OCI-LY3 (cell line): ENCODE results near the gene CARS2.

Source experiments
- H2AFZ ChIP-seq: fragments of 200-600, 300-600 bp; shearing (Covaris generic); 2 replicates; pipeline ENCODE4 v1.6.0; 2014; ENCODE audit warnings: antibody characterized with exemption, low read depth, low read length
- H3K27ac ChIP-seq: fragments of 200-600, 300-600 bp; sonication (generic); 2 replicates; pipeline ENCODE4 v1.5.1; 2014; ENCODE audit warnings: mild to moderate bottlenecking, low read length, moderate library complexity, mixed read lengths
- H3K27me3 ChIP-seq: fragments of 200-600, 300-600 bp; sonication (generic); 2 replicates; pipeline ENCODE4 v1.6.1; 2014; ENCODE audit warnings: low read depth, low read length, mixed read lengths
- H3K36me3 ChIP-seq: fragments of 200-600, 300-600 bp; sonication (generic); replicated peaks from 2 replicates; pipeline ENCODE3; 2014; ENCODE audit warnings: low read depth, low read length, mixed read lengths
- H3K4me1 ChIP-seq: fragments of 300-600, 200-600 bp; sonication (generic); 2 replicates; pipeline ENCODE4 v1.6.1; 2014; ENCODE audit warnings: low read length, mixed read lengths
- H3K4me2 ChIP-seq: fragments of 200-600, 300-600 bp; sonication (generic); 2 replicates; pipeline ENCODE4 v1.6.1; 2014; ENCODE audit warnings: low read length, mixed read lengths
- H3K4me3 ChIP-seq: fragments of 300-600, 200-600 bp; sonication (generic); 2 replicates; pipeline ENCODE4 v1.5.1; 2014; ENCODE audit warnings: antibody characterized with exemption, mild to moderate bottlenecking, low read length, moderate library complexity
- H3K79me2 ChIP-seq: fragments of 300-600, 200-600 bp; shearing (Covaris generic); 2 replicates; pipeline ENCODE4 v1.6.1; 2014; ENCODE audit warnings: mild to moderate bottlenecking, low read length, mixed read lengths
- H3K9ac ChIP-seq: fragments of 300-600, 200-600 bp; shearing (Covaris generic); 2 replicates; pipeline ENCODE4 v1.6.0; 2014; ENCODE audit warnings: mild to moderate bottlenecking, low read length, moderate library complexity
- H3K9me3 ChIP-seq: fragments of 200-600, 300-600 bp; shearing (Covaris generic); 2 replicates; pipeline ENCODE4 v1.6.1; 2014; ENCODE audit warnings: low read length, mixed read lengths; ENCODE audit not compliant: insufficient read depth
- H4K20me1 ChIP-seq: fragments of 200-600, 300-600 bp; sonication (generic); 2 replicates; pipeline ENCODE4 v1.6.1; 2016; ENCODE audit warnings: low read length, mixed read lengths; ENCODE audit not compliant: insufficient read depth
- CTCF ChIP-seq: fragments of 200-600, 300-600 bp; sonication (generic); IDR thresholded peaks from 2 replicates; pipeline ENCODE4 v1.5.1; 2014; ENCODE audit warnings: antibody characterized with exemption, low read length, low read depth
- EZH2phosphoT487 ChIP-seq: fragments of 200-600 bp; shearing (Covaris generic); IDR thresholded peaks from 2 replicates; pipeline ENCODE4 v1.6.1; 2018; ENCODE audit warnings: antibody characterized with exemption, mixed run types, low read depth

CARS2 gene

GRCh38 chr13:110665491-110666254 is 40.2 kb downstream of the CARS2 start:
- Histone ChIP-seq H3K27ac (no peak overlapping the region), H3K4me3 (no peak overlapping the region; the same call in 1 of the 2 replicates), H3K79me2 (no peaks in the 10 kb centered on the region), H3K4me1 (peaks cover 12% of the 10 kb centered on the region), H3K27me3 (no peaks in the 10 kb centered on the region), H3K9ac (no peak overlapping the region), H3K36me3 (peaks cover 75% of the 10 kb centered on the region), H4K20me1 (0 out of 2 replicates have a peak, but pooled peaks cover 4% of the 10 kb centered on the region), H3K4me2 (peak overlapping the region; percentile 31), H3K9me3 (no peaks in the 10 kb centered on the region), H2AFZ (no peak overlapping the region)
- TF ChIP-seq EZH2phosphoT487 (no peak), CTCF (no peak)

GRCh38 chr13:110664673-110665072 is 41.2 kb downstream of the CARS2 start:
- Histone ChIP-seq H3K4me1 (peaks cover 12% of the 10 kb centered on the region), H3K27me3 (no peaks in the 10 kb centered on the region), H3K27ac (no peak overlapping the region), H4K20me1 (0 out of 2 replicates have a peak, but pooled peaks cover 4% of the 10 kb centered on the region), H2AFZ (no peak overlapping the region), H3K79me2 (no peaks in the 10 kb centered on the region), H3K9ac (no peak overlapping the region), H3K4me3 (no peak overlapping the region), H3K4me2 (no peak overlapping the region), H3K9me3 (no peaks in the 10 kb centered on the region), H3K36me3 (peaks cover 84% of the 10 kb centered on the region)
- TF ChIP-seq CTCF (no peak), EZH2phosphoT487 (no peak)

GRCh38 chr13:110664041-110664440 is 41.9 kb downstream of the CARS2 start:
- H3K27ac ChIP-seq: no peak overlapping the region
- peaks cover 89% of the 10 kb centered on the region for H3K36me3 ChIP-seq
- H3K9me3 ChIP-seq: no peaks in the 10 kb centered on the region
- H3K4me1 ChIP-seq: peaks cover 13% of the 10 kb centered on the region
- no peak overlapping the region for H3K4me2 ChIP-seq
- no peak overlapping the region for H3K9ac ChIP-seq
- 0 out of 2 replicates have a peak, but pooled peaks cover 4% of the 10 kb centered on the region for H4K20me1 ChIP-seq
- no peak overlapping the region for H2AFZ ChIP-seq
- H3K27me3 ChIP-seq: no peaks in the 10 kb centered on the region
- H3K79me2 ChIP-seq: peaks cover 1% of the 10 kb centered on the region; the same call in 1 of the 2 replicates
- no peak overlapping the region for H3K4me3 ChIP-seq
- TF ChIP-seq EZH2phosphoT487: no peak

GRCh38 chr13:110663491-110663890 is 42.4 kb downstream of the CARS2 start:
- H3K27ac ChIP-seq: no peak overlapping the region
- peaks cover 19% of the 10 kb centered on the region for H3K4me1 ChIP-seq
- H3K4me3 ChIP-seq: no peak overlapping the region
- H3K36me3 ChIP-seq: peaks cover 87% of the 10 kb centered on the region
- no peak overlapping the region for H2AFZ ChIP-seq
- H3K27me3 ChIP-seq: no peaks in the 10 kb centered on the region
- H3K9ac ChIP-seq: no peak overlapping the region
- H4K20me1 ChIP-seq: 0 out of 2 replicates have a peak, but pooled peaks cover 4% of the 10 kb centered on the region
- no peak overlapping the region for H3K4me2 ChIP-seq
- H3K9me3 ChIP-seq: no peaks in the 10 kb centered on the region
- H3K79me2 ChIP-seq: peaks cover 3% of the 10 kb centered on the region; the same call in 1 of the 2 replicates
- TF ChIP-seq CTCF (no peak), EZH2phosphoT487 (no peak)
